Measurements from ENCODE around the gene CTU1.
A peak's percentile ranks its signal among the peaks of the same experiment; 100 is the strongest.
"Not testable (repeated sequence)": the region's sequence is repeated elsewhere in the genome, so short reads cannot be mapped to it uniquely, and the experiment has no call there.

Gene CTU1

GRCh38 chr19:51108066-51108804 is at the start of gene CTU1:
Gene CTU1, minus strand, starts transcription at chr19:51108409. Its CDS starts 3,840 bp downstream, at chr19:51104569.
- peak; percentile 99 for DNase-seq

GRCh38 chr19:51157265-51157664 is 49.1 kb upstream of the CTU1 start:
- DNase-seq = no peak

GRCh38 chr19:51156710-51157109 is 48.5 kb upstream of the CTU1 start:
- DNase-seq = no peak

DNA sequence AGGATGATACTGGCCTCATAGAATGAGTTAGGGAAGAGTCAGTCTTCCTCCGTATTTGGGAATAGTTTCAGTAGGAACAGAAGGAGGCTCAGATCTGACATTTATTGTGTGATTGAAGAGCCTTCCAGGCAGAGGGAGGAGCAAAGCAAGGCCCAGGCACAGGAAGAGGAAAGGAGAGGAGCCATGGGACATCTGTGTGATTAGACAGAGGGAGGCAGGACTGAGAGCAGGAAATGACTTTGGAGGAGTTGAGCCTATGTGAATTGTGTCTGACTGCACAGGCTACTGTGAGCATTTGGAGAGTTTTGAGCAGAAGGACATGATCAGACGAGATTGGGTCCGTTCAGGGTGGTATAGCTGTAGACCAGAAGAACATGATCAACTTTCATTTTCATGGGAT is 42.4 kb upstream of the CTU1 start:
- DNase-seq = no peak

- no peak for DNase-seq
These were observed 40.4 kb upstream of the CTU1 start for GRCh38 chr19:51148580-51148979.

DNA sequence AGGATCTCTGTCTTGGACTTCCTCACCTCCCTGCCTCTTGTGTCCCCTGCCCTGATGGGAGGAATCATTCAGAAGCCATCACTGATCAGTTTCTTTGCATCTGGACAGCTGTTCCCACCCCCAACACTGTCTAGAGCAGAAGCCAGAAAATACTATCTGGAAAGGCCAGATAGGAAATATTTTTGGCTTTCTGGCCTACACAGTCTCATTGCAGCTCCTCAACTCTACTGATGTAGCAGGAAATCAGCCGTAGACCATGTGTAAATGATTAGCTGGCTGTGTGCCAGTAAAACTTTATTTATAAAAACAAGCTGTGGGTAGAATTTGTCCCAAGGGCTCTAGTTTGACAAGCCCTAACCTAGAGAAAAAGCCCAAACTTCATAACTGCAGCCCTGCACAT is 39.5 kb upstream of the CTU1 start:
- DNase-seq = no peak

DNA sequence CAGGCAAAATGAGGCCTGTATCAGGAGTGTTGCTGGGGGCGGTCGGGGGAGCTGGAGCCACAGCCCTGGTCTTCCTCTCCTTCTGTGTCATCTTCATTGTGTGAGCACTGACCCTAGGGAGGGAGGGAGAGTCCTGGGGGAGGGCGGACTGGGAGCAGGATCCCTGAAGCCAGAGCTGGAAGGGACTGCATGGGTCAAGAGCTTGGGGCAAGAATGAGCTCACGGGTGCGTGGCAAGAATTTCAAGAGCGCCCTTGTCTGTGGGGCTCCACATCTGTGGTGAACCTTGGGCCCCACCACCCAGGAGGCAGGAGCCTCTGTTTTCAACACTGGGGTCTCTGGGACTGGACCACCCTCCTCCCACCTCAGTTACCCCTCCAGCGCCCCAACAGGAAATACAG is 38.5 kb upstream of the CTU1 start:
- DNase-seq = no peak

GRCh38 chr19:51145916-51146493 is 37.8 kb upstream of the CTU1 start:
- no peak for DNase-seq

DNA sequence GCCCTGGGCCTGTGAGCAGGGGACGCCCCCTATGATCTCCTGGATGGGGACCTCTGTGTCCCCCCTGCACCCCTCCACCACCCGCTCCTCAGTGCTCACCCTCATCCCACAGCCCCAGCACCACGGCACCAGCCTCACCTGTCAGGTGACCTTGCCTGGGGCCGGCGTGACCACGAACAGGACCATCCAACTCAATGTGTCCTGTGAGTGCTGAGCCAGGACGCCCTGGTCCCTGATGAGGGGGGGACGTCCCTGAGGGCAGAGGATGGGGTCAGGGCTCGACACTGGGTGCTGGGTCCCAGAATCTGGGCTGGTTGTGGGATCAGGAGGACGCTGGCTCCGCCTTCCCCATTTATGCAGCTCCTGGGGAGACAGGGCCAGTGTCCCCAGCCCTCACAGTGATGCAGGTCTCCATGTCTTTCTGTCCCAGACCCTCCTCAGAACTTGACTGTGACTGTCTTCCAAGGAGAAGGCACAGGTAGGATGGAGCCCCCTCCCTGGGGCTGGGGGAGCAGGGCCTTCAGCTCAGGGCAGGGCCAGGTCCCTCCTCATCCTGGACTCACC is 36.4 kb upstream of the CTU1 start:
- DNase-seq = no peak

GRCh38 chr19:51143486-51143885 is 35.3 kb upstream of the CTU1 start:
- DNase-seq = no peak

GRCh38 chr19:51142809-51143475 is 34.7 kb upstream of the CTU1 start:
- DNase-seq = not testable (repeated sequence)

GRCh38 chr19:51142119-51142518 is 33.9 kb upstream of the CTU1 start, which contains the start of gene SIGLEC7:
Gene SIGLEC7, plus strand, starts transcription at chr19:51142301. Its CDS starts 69 bp downstream, at chr19:51142370.
- no peak for DNase-seq

- DNase-seq = no peak
These were observed 33.0 kb upstream of the CTU1 start for GRCh38 chr19:51141181-51141580.

DNA sequence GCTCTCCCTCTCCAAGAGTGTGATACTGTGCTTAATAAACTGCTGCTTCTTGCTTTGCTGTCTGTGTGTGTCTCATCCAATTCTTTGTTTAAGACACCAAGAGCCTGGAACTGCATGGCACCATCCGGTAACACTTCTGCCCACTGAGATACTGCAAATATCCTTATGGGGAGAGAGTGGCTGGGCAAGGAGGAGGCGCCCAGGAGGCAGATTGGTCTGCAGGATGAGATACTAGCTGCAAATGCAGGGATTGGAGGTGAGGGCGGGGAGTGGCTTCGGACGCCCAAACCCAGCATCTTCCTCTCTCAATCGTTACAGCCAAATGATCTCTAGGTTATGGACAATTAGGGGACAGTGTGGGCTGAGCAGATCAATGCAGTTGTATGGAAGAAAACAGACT is 32.2 kb upstream of the CTU1 start:
- DNase-seq = no peak

- DNase-seq = no peak
These were observed 31.2 kb upstream of the CTU1 start for GRCh38 chr19:51139299-51140014.

- no peak for DNase-seq
These were observed 30.4 kb upstream of the CTU1 start for GRCh38 chr19:51138549-51138979.

- DNase-seq = no peak
These were observed 29.7 kb upstream of the CTU1 start for GRCh38 chr19:51137792-51138425.

DNA sequence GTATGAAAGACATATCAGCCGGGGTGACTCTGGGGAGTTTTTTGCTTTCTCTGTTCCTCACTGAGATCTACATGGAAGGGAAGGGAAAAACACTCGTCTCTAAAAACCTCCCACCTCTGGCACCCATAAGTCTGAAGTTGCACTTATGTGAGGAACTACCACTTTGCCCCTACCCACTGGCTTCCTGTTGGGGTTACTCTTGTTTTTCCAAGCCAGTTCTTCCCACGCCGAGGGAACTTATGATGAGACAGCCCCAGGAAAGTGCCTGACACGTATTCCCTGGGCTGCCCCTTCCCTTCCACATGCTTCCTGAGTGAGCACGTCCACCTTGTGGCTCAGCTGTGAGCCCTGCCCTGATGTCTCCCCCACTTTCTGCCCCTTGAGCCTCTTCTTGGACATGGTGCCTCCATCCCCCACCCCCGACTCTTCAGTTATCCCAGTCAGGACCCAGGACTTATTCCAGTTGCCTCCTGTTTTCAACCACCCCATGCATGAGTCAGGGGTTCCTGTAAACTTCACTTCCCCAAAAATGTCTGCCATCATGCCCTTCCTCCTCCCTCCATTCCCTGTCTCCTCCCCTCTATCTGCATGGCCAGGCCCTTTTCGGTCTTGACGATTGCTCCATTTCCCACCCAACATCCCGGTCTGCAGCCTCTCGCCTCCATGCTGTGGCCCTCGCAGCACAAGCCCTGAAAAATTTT is 28.8 kb upstream of the CTU1 start:
- no peak for DNase-seq

DNA sequence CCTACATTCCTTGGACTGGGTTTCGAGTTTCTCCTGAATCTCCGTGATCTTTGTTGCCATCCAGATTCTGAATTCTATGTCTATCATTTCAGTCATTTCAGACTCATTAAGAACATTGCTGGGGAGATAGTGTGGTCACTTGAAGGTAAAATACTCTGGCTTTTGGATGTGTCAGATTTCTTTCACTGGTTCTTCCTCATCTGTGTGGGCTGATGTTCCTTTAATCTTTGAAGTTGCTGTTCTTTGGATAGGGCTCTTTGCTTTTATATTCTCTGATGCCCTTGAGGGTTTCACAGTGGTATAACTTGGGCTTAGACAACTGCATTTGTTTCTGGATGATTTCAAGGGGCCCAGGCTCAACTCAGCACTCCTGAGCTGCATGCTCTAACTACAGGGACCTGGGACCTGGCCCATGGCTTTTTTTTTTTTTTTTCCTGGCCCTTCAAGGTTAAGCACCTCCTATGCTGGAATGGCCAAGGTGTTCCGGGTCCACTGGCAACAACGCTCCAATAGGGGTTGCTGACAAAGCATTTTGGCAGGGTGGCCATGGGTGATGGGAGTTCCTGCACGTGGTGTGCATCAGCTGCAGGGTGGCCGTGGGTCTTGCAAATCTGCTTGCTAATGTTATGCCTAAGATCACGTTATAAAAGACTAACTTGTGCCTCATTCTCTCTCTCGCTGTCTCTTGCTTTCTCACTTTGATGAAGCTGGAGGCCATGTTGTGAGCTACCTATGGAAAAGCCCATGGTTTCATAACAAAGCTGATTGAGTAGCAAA is 28.0 kb upstream of the CTU1 start:
- no peak for DNase-seq

GRCh38 chr19:51135004-51135403 is 26.8 kb upstream of the CTU1 start:
- DNase-seq = no peak

Measured in activated naive CD4-positive, alpha-beta T cell treated with Interleukin-2 at 50 U/mL for 16 hours (primary cell).